GM12878 (cell line): ENCODE data around the gene TSPAN11. TPM values are rescaled to one million over a fixed set of nuclear protein-coding genes. Genes with fewer than 3 reads are reported as not detected.

ENCODE experiments used
- ATAC-seq: fragments of 200-7000 bp; cut with Tn5 transposase; 3 replicates; pipeline ENCODE4 v1.9.1; 2020; ENCODE audit warnings: mild to moderate bottlenecking, moderate library complexity
- BruUV-seq: library from RNA; stranded (reverse); fragments of 400-500 nt; replicated peaks from 2 replicates; lab custom pipeline; 2021; lab: Mats Ljungman, UMichigan
- CTCF ChIA-PET: fragments of 300-600 bp; sonication (Branson Sonifier 250); formaldehyde crosslinking; extraction: SDS; loops from one replicate; lab custom pipeline; 2021; ENCODE audit warnings: inconsistent platforms; lab: Yijun Ruan, JAX
- POLR2A ChIA-PET: fragments of 350-600 bp; formaldehyde crosslinking; extraction: SDS; loops from one replicate; lab custom pipeline; 2021; ENCODE audit warnings: inconsistent platforms; lab: Charles Lee
- RAD21 ChIA-PET: fragments of 300-600 bp; sonication (Branson Sonifier 250); formaldehyde crosslinking; loops from one replicate; lab custom pipeline; 2023; ENCODE audit warnings: antibody characterized with exemption; ENCODE audit not compliant: unreplicated experiment; lab: Charles Lee
- SMC1A ChIA-PET: fragments of 300-600 bp; sonication (Branson Sonifier 250); formaldehyde crosslinking; loops from one replicate; lab custom pipeline; 2023; ENCODE audit not compliant: unreplicated experiment, uncharacterized antibody; lab: Charles Lee
- DNase-seq: peaks from one replicate; pipeline ENCODE4 v3.0.0-alpha.2; 2011; ENCODE audit warnings: low read depth, low spot score
- FAIRE-seq: peaks from 3 replicates; lab custom pipeline; 2011; peaks lifted over from hg19 to GRCh38; lab: Jason Lieb, UNC
- H2AFZ ChIP-seq: 2 replicates; pipeline ENCODE4 v1.6.0; 2011; ENCODE audit warnings: low read depth, low read length, control low read depth; ENCODE audit not compliant: control insufficient read depth
- H3K27ac ChIP-seq: 2 replicates; pipeline ENCODE4 v1.5.1; 2011; ENCODE audit warnings: control low read depth; ENCODE audit not compliant: control insufficient read depth, insufficient read depth
- H3K27me3 ChIP-seq, 2 experiments: replicated peaks in 1 of 2; 2 replicates each; pipeline versions ENCODE4 v1.6.0 to v1.6.1; 2011; ENCODE audit warnings: low read length in 1 of 2; ENCODE audit not compliant: control insufficient read depth in 2 of 2, insufficient read depth in 2 of 2
- H3K36me3 ChIP-seq, 2 experiments: 2 replicates each; pipeline ENCODE4 v1.5.1; 2011; ENCODE audit warnings: low read length in 1 of 2; ENCODE audit not compliant: control insufficient read depth in 2 of 2, insufficient read depth in 2 of 2
- H3K4me1 ChIP-seq: 2 replicates; pipeline ENCODE4 v1.6.1; 2011; ENCODE audit warnings: mild to moderate bottlenecking, low read length, moderate library complexity, mixed read lengths; ENCODE audit not compliant: control insufficient read depth, insufficient read depth
- H3K4me2 ChIP-seq: 2 replicates; pipeline ENCODE4 v1.6.0; 2011; ENCODE audit warnings: control low read depth; ENCODE audit not compliant: control insufficient read depth, insufficient read depth
- H3K4me3 ChIP-seq: fragments of 200-600 bp; sonication (generic); 2 replicates; pipeline ENCODE4 v1.5.1; 2016
- H3K79me2 ChIP-seq: 2 replicates; pipeline ENCODE4 v1.6.0; 2011; ENCODE audit warnings: low read length; ENCODE audit not compliant: control insufficient read depth, insufficient read depth
- H3K9ac ChIP-seq: 2 replicates; pipeline ENCODE4 v1.8.0; 2011; ENCODE audit warnings: low read length, control low read depth, mixed read lengths; ENCODE audit not compliant: control insufficient read depth, insufficient read depth
- H3K9me3 ChIP-seq: replicated peaks from 3 replicates; pipeline ENCODE4 v1.5.1; 2011; ENCODE audit warnings: mild to moderate bottlenecking, low read length; ENCODE audit not compliant: control insufficient read depth, insufficient read depth
- H4K20me1 ChIP-seq: 2 replicates; pipeline ENCODE4 v1.6.0; 2011; ENCODE audit not compliant: control insufficient read depth, insufficient read depth
- NFIC ChIP-seq: IDR thresholded peaks from 2 replicates; pipeline ENCODE4 v1.6.1; 2012; ENCODE audit warnings: low read depth, mild to moderate bottlenecking, inconsistent platforms, low read length, moderate library complexity
- REST ChIP-seq: IDR thresholded peaks from 2 replicates; pipeline ENCODE4 v1.6.1; 2012; ENCODE audit warnings: mild to moderate bottlenecking, low read depth, low read length
- RFX5 ChIP-seq: IDR thresholded peaks from 2 replicates; pipeline ENCODE4 v1.6.1; 2011; ENCODE audit warnings: low read depth, low read length, improper control_type of control experiment
- WGBS: methylation state at CpG from one replicate; pipeline ENCODE4 v1.1.6; 2016; ENCODE audit warnings: low lambda C conversion rate; ENCODE audit not compliant: insufficient replicate concordance, insufficient coverage; ENCODE audit errors: missing lambda C conversion rate; 5-methylcytosine and 5-hydroxymethylcytosine counted together
- in situ Hi-C: fragments of 300-500 bp; cut with MboI; formaldehyde crosslinking; loops from 9 replicates; pipeline ENCODE4 v1.14.3; 2018; ENCODE audit warnings: mixed read lengths
- intact Hi-C: fragments of 100-400 bp; cut with micrococcal nuclease; formaldehyde crosslinking; loops from one replicate; pipeline ENCODE4 v1.14.2; 2022; ENCODE audit not compliant: unreplicated experiment
- polyA plus RNA-seq, 11 experiments: library from polyadenylated mRNA; depleted of rRNA in 4 of 11; unstranded in 6 of 11; stranded (reverse) in 5 of 11; fragments of >200 nt; fragmentation: Nextera tagmentation in 4 of 11; fragmentation: Illumina TruSeq in 1 of 11; extraction: Ambion mirVana in 4 of 11; extraction: Trizol in 1 of 11; gene quantifications; 1 replicate in 1 of 11; 2 replicates in 10 of 11; pipeline versions ENCODE4 v1.2.1 to v1.2.3, GENCODE V29; 2011 to 2016; ENCODE audit warnings: inconsistent platforms in 2 of 11, missing spikeins in 2 of 11, low read depth in 1 of 11
- total RNA-seq, 4 experiments: library from RNA; depleted of rRNA in 3 of 4; stranded (reverse); fragments of >200 nt in 3 of 4; fragmentation: Illumina TruSeq in 1 of 4; extraction: Trizol in 1 of 4; gene quantifications; 2 replicates each; pipeline versions ENCODE4 v1.2.1 to v1.2.3, GENCODE V29; 2013 to 2021

The TSPAN11 gene
- total and polyA plus RNA-seq, 10 of the 15 experiments (the other 5 are each of a cell fraction or from before 2014, with no cell fraction given): under 0.01 to 0.27 (median 0.04) TPM; not detected in 6

- H3K27ac ChIP-seq: no peak overlapping the region
- in situ Hi-C loops (no loop called here), intact Hi-C loops (no loop called here)
- no peaks in the 10 kb centered on the region for H3K36me3 ChIP-seq
- WGBS: 26% methylated on average over 6 of the region's 6 CpGs
- no peak overlapping the region for H2AFZ ChIP-seq
- DNase-seq: no peak
- ChIA-PET RAD21 (no interaction called here), SMC1A (no interaction called here), POLR2A (no interaction called here), CTCF (interaction anchor here (1.3 kb wide), 1 partner anchor 125 kb away, joined by 3 read pairs; no protein-coding TSS in a partner anchor)
- H3K4me1 ChIP-seq: no peaks in the 10 kb centered on the region
- no TSS peak for BruUV-seq
- H3K4me3 ChIP-seq: no peak overlapping the region
- H3K4me2 ChIP-seq: no peak overlapping the region
- no peaks in the 10 kb centered on the region for H4K20me1 ChIP-seq
- H3K9ac ChIP-seq: no peak overlapping the region
- no peak for FAIRE-seq
- H3K9me3 ChIP-seq: no peaks in the 10 kb centered on the region
- ATAC-seq: no peak
- TF ChIP-seq RFX5 (no peak), NFIC (no peak)
- TF ChIP-seq, all 136 proteins: peak for 0
- Histone ChIP-seq H3K79me2 (no peaks in the 10 kb centered on the region), H3K27me3 (peaks cover 0 to 1% of the 10 kb centered on the region in 2 experiments; a peak in 2 of 4 replicates)
Observed at GRCh38 chr12:30972035-30972434, 45.5 kb downstream of the TSPAN11 start.

- POLR2A ChIA-PET: no interaction called here
- Histone ChIP-seq H3K4me1 (no peaks in the 10 kb centered on the region), H3K9ac (no peak overlapping the region), H3K4me3 (no peak overlapping the region), H4K20me1 (no peaks in the 10 kb centered on the region)
- WGBS: 11% methylated on average over 6 of the region's 6 CpGs
- TF ChIP-seq REST: no peak
- TF ChIP-seq, all 136 proteins: peak for 0
- intact Hi-C loops (no loop called here), in situ Hi-C loops (no loop called here)
- BruUV-seq: no TSS peak
- FAIRE-seq: no peak
- no peak for DNase-seq
- Histone ChIP-seq H2AFZ (no peak overlapping the region), H3K79me2 (no peaks in the 10 kb centered on the region), H3K9me3 (no peaks in the 10 kb centered on the region), H3K27ac (no peak overlapping the region), H3K27me3 (peaks cover 0 to under 1% of the 10 kb centered on the region in 2 experiments; a peak in 2 of 4 replicates), H3K4me2 (no peak overlapping the region), H3K36me3 (no peaks in the 10 kb centered on the region)
- SMC1A ChIA-PET: no interaction called here
- RAD21 ChIA-PET: no interaction called here
- CTCF ChIA-PET: no interaction called here
- ATAC-seq: no peak
Observed at GRCh38 chr12:30973175-30973574, 46.6 kb downstream of the TSPAN11 start.
